ENCODE results near the gene ARHGAP25.
A peak's percentile ranks its signal among the peaks of the same experiment; 100 is the strongest.

ARHGAP25 gene

DNA sequence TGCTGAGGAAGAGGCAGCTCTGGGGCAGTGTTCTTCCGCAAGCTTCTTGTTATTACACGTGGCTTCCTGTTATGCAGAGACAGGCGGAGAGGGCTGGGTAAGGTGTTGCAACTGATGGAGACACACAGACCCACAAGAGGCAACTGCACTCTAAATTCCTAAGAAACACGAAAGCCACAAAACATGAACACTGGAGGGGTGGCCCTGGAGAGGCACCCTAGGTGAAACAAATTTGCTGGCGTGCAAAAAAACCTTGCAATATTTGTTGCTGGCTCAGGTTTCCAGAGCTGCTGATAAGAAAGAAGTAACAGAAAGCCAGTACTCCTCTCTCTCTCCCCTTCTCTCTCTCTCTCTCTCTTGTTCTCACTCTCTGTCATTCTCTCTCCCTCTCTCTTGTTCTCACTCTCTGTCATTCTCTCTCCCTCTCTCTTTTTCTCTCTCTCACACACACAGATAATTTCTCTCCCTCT is 31.8 kb downstream of the ARHGAP25 start:
- peak; percentile 84 for DNase-seq (ENCODE audit: low spot score)

DNA sequence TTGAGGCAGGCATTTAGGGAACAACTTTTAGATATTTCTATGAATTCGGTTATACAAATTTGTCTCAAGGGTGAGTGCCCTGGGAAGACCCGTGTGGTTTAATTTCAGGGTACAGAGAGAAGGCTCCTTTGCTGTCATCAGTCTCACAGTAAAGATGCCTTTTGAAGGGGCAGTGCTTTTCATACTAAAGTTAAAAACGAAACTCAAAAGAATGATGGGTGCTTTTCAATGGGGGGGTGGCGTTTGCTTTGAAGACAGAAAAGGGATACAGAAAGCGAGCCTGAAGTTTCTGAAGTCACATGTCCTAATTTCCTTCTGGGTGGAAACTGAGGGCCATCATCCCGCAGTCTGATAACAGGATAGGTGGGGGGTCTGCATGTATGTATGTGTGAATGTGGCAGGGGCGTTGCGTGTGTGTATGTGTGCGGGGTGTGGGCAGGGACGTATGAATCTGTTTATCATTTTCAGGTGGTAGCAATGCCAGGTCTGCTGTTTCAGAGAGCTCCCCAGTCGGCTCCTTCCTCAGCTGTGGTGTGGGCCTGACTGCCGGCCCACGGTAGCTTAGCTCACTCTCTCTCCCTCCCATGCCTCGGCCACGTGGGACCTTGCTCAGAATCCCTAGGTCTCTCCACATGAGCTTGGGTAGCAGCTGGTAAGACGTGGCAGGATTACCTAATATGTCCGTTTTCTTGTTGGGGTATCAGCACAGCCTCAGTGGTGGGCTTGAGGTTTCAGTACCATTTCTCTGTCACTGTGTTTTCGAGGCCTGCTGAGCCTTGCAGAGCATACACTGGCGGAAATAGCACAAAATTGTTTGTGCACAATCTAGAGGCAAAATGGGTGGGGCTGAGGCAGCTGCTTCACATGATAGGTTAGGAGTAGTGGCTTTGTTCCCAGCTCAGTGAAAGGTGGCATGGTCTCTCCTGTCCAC is 32.7 kb downstream of the ARHGAP25 start:
- peak; percentile 68 for DNase-seq (ENCODE audit: low spot score)

DNA sequence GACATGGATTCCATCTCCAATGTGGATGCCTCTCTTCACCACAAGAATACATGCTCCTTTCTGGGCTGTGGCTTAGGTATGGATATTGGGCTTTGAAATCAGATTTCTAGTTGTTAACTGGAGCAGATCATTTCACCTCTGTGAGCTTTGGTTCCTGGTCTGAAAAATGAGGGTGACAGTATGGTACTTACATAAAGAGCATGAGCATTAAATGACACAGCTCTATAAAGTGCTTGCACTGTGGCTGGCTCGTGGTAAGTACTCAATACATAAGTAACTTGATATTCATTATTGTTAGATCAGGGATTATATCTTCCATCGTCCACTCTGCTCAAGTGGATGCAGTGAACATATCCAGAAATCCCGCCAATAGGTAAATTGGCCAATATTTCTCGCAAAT is 33.4 kb downstream of the ARHGAP25 start:
- DNase-seq (ENCODE audit: low spot score) = no peak

DNA sequence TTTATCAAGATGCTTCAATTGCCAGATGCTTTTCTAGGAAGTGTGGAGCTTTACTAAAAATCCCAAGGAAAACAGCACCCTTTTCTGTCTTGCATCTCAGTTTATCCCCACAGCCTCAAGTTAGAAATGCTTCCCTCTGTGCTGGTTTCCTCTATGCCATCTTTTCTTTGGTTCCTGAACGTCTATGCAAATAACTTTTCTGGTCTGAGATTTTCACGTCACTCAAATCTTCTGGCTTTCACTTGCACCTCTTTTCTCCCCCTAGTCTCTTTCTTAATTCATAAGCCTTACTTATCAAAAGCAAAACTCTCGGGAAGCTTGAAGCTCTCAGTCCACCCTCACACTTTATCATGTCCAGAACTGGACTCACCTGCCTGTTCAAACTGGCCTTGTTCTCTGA is 33.9 kb downstream of the ARHGAP25 start:
- no peak for DNase-seq (ENCODE audit: low spot score)

DNA sequence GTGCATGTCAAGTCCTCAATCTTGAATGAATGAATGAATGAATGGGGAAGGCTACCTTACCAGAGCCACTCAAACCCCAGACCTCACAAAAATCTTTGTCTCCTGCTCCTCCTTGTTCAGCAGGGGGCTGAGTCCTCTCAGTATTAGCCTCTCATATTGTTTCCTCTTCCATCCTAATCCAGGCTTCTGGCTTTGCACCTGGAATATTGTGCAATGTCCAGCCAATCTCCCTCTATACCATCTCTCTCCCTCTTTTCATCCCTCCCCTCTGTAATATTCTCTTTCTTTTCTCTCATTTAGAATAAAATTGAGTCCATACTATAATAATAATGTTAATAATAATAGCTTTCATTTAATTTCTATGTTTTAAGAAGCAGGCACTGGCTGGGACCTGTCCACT is 34.3 kb downstream of the ARHGAP25 start:
- no peak for DNase-seq (ENCODE audit: low spot score)

DNA sequence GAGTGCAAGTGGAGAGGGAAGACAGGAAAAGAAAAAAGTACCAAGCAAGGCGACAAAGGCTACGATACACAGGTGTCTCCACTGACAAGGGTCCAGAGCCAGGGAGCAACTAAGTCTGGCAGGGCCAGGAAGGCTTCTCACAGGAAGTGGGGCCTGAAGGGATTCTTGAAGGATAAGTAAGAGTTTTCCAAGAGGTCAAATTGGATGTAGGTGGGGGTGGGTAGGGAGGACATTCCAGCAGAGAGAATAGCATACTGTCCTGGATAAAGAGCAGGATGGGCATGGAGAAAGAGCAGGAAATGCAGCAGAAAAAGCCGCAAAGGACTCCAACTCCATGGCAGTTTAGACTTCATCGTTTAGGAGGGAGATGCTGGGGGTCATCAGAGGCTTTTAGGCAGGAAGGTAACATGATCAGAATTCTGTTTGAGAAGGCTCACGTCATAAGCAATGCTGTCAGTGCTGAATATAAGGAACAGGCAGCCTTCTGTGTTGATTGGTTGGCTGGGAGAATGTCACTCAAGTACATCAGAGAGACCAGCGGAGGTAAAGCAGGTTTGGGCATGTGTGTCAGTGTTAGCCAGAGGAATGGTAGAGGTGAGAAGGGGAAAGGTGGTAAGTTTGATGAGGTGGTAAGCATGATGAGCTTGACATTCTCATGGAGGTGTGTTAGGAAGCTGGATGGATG is 35.1 kb downstream of the ARHGAP25 start:
- DNase-seq (ENCODE audit: low spot score) = no peak

DNA sequence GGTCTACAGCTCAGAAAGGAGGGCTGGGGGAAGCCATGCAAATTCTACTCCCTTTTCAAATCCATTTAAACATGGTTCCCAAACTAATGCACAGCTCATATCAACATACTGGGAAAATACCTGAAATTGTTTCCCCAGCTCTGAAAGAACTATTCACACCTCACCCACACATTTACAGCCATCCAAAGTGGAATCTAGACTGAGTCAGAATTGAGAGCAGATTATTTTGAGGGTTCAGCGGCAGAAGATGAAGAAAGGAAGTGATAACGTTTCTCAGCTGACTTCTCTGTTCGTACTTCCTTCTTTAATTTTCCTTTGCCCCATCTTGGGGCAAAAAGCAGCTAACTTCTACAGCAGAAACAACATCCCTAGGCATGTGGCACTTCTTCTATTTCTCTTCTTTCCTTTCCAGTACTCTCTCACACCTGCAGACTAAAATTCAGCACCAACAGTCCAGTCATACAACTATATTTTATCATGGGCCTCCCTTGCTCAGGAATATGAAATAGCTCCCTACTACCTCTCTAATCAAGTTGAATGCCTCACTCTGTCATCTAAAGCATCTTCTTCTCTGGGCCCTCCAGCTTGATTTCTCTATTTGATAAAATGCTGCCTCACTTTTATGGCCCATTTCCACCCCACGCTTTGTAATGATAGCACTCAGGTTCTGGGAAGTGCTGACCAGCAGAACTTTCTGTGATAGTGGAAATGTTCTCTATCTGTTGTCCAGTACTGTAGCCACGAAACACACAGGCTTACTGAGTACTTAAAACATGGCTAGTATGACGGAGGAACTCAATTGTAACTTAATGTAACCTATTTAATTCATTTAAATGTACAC is 35.9 kb downstream of the ARHGAP25 start:
- peak; percentile 52 for DNase-seq (ENCODE audit: low spot score)

DNA sequence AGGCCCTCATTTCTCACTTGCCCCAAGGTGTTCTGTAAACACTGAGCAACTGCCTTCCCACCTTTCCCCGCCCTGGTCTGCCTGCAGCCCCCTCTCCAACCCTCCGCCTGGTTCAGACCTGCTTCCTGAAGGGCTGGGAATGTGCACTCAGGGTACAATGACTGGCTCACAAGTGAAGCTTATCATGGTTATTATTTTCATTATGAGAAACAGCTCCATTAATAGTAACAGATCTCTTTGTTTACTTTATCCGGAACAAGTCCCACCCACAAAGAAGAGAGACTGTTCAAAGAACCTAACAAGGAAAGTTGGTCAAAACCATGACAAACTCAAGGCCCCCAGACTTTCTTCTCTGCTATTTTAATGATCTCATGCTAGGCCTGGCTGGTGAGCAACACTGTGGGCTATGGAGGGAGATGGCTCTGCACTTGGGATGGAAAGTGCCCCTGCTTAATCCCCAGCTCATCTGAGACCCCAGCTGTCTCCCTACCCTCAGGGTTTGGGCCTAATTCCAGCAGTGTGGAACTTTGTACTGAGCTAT is 36.7 kb downstream of the ARHGAP25 start:
- DNase-seq (ENCODE audit: low spot score) = peak; percentile 53

DNA sequence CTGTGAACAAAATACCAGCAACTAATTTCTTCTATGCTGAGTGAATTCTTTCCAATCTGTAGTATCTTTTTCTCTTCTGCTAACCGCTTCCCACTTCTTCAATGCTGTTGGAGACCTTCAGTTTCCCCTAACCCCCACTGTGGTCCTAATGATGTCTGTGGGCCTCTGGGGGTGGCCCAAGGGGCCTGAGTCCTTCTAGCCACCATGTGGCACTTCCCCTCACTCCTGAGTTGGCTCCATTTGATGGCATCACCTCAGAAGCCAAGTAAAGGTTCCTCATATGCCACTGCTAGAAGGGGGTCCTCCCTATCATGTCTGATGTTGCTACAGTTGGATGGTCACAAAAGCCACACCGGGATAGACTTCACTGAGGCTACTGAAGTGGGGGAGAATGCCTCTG is 37.5 kb downstream of the ARHGAP25 start:
- DNase-seq (ENCODE audit: low spot score) = no peak

DNA sequence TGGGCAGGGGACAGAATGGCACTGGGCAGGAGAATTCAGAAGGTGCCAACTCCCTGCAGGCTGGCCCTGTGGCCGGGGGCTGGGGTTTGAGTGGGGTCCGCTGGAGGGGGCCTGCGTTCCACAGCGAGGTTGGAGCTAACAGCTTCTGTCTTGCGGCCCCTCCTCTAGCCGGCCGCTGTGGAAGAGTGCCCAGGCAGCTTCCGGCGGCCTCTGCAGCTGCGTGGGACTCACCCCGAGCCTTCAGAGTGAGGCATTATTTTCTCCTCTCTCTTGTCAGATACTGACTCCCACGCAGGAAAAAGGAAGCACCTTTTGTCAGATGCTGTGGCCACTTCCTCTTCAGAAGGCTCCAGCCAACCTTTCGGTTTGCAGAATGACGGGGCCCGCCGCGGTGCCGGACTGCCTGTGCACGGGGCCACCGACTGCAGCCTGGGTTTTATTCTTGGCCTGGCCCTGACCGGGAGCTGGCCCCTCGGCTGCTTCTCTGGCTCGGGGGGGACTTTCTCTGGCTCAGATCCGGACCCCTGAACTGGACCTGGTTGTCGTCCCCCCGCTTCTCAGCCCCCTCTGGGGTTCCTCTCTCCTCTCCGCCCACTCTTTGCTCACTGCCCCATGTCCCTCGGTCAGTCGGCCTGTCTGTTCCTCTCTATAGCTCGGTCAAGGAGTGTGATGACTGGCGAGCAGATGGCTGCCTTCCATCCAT is 40.1 kb downstream of the ARHGAP25 start:
- peak; percentile 67 for DNase-seq (ENCODE audit: low spot score)

DNA sequence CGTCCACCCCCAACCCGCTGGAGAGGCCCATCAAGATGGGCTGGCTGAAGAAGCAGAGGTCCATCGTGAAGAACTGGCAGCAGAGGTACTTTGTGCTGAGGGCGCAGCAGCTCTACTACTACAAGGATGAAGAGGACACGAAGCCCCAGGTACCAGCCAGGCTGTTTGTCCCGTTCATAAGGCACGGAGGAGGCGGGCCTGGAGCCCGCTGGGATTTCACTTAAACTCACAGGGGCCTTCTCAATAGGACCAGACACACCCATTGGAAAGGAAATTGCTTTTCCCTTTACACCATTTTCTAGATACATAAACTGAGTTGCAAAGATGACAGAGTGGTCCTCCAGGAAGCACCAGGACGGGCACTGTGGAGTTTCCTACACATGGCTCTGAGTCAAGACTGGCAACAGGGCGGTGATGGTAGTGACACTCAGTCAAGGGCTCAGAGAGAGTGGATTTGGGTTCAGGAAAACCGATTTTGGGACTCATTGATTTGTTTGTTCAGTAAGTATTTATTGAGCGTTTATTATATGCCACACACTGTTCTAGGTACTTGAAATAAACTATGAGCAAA is 40.7 kb downstream of the ARHGAP25 start:
- DNase-seq (ENCODE audit: low spot score) = no peak

DNA sequence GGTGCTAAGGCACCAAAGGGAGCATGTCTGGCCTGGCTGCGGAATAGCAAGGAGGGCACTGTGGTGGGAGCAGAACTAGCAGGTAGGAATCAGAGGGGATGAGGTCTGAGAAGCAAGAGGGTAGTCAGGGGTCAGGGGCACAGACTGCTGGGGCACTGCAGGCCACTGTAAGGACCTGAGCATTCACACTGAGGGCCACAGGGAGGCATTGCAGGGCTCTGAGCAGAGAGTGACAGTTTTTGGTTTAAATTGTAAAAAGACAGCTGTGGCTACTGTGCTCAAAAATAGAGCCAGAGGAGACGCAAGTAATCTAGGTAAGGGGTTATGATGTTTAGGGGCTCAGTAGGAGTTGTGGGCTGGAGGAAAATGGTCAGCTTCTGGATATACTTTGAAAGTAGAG is 41.5 kb downstream of the ARHGAP25 start:
- peak; percentile 29 for DNase-seq (ENCODE audit: low spot score)

DNA sequence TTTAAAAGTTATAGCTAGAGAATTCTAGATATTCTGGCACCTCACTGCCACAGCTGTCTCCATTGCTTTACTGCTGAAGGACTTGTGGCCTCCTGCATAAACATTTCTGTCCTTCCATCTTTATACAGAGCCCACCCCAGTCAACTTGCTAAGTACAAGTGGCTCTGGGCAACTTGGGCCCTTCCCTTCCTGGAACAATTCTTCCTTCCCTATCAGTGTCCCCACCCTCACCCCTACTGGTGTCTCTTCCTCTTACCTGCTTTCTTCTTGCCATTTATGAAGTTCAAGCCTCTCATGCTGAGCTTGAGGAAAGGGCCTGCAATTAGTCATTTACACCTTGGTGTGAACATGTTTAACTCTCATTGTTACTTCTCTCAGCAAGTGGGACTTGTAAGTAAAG is 45.0 kb downstream of the ARHGAP25 start:
- no peak for DNase-seq (ENCODE audit: low spot score)

DNA sequence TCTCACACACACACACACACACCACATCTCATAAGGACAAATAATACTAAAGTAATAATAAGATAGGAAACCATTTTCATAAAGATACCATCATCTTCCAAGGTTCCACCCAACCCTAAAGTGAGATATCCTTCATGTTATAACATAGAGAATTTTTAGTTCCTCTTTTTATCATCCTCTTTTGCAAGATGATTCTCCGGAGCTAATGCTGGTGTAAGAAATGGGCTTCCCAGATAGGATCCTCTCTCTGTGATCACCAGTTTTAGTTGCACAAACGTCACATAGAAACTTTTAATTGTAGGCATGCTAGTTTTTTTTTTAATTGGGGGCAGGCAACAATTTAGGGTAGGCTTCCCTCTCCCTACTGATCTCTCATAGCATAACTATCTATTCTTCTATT is 49.6 kb downstream of the ARHGAP25 start:
- no peak for DNase-seq (ENCODE audit: low spot score)

DNA sequence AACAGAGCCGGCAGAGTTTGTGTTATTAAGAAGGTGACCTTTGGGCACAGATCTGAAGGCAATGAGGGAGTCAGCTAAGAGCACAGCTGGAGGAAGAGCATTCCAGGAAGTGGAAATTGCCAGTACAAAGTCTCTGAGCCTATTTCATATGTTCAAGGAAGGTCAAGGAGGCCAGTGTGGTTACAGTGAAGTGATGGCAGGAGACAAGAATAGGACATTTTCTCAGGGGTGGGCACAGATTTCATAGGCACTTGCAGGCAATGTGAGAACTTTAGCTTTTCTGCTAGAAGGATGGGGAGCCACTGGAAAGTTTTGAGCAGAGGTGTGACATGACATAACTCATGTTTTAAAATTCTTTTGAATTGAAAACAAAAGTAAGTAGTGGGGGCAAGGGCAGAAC is 50.3 kb downstream of the ARHGAP25 start:
- DNase-seq (ENCODE audit: low spot score) = no peak

DNA sequence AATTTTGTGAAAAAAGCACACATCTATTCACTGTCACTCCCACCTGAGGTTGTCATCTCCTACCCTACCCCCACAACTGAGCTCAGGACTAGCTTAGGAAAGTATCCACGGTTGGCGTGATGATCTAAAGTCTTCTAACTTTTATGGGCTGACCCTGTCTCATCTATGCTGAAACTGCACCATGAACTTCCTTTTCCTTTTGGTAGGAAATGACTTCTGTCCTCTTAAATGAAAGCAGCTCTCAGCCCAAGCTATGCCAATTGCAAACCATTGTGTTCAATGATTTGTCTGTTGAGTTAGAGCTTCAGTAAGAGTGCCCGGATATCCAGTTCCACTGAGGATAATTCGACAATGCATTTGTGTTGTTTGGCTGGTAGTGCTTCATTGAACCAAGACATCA is 52.7 kb downstream of the ARHGAP25 start:
- no peak for DNase-seq (ENCODE audit: low spot score)

DNA sequence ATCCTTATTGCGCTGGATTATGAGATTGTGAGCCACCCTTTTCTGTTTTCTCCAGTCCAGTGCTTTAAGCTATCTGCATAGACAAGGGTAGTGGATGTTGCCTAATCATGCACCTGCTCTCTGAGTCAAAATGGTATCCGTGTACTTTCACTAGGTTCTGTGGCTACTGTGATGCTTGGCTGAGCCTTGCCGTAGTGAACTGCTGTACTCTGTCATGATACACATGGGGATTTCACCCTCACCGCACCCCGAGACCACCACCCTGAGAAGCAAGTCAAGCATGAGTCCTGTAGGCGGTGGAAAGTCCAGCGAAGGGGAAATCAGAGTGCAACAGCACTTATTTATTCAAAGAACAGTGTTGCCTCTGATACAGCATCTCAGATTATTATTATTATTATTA is 55.0 kb downstream of the ARHGAP25 start:
- DNase-seq (ENCODE audit: low spot score) = no peak

DNA sequence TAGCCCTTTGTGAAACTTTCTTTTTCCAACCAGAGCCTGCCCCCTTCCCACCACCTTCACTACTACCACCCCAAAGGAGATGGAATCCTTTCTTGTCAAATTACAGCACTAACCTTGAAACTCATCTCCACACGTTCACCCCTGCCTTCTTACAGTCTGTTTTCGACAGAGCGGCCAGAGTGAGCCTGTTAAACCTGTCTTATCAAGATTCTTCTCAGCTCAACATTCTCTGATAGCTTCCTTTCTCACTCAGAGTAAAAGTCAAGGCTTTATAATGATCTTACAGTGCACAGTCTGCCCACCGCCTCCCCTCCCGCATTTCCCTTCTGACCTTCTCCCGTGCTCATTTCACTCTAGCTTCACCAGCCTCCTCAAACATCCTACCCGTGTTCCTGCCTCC is 56.0 kb downstream of the ARHGAP25 start:
- no peak for DNase-seq (ENCODE audit: low spot score)

DNA sequence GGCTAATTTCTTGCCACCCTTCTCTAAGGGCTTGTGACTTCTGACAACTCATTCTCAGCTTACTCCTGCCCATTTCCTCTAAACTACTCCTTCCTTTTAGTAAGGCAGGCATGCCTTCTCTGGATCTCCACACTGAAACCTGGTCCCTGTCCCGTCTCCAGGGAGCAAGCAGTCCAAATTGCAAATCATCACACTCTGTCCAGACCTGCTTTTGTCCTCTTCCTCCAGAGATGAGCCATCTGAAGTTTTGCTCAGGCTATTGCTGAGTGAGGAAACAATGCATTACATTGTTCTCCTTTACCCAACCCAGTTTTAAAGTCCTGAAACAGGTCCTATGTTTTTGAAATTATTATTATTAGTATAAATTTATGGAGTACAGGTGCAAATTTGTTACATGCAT is 57.3 kb downstream of the ARHGAP25 start:
- no peak for DNase-seq (ENCODE audit: low spot score)

DNA sequence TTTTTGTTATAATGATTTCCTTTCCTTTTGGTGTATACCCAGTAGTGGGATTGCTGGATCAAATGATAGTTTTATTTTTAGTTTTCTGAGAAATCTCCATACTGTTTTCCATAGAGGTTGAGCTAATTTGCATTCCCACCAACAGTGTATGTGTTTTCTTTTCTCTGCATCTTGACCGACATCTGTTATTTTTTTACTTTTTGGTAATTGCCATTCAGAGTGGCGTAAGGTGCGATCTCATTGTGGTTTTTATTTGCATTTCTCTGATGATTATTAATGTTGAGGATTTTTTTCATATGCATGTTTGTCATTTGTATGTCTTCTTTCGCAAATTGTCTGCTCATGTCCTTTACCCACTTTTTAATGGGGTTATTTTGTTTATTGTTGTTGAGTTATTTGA is 58.1 kb downstream of the ARHGAP25 start:
- no peak for DNase-seq (ENCODE audit: low spot score)

DNA sequence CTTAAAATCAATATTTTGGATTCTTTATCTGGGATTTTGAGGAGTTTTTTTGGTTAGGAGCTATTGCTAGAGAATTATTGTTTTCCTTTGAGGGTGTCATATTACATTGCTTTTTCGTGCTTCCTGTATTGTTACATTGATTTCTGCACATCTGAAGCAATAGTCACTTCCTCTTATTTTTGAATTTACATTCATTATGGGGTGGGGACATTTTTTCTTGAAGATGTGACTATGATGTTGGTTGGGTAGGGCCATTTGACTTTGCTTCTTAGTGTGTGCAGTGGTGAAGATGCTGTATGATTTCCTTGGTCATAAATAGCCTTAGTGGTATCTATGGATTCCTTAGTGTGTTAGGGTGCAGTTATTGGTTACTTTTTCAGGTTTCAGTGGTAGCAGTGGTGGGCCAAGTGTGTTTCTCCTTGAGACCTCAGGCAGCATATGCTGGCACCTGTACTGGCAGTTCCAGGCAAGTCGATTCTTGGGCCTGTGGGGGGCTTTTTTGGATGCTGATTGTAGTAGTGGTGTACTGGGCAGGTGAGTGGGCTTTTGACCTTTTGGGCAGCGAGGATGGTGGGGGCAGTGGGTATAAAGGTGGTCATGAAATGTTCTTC is 61.8 kb downstream of the ARHGAP25 start:
- DNase-seq (ENCODE audit: low spot score) = peak; percentile 51
